HepG2 (cell line): Measurements from ENCODE around the gene PHTF2. TPM values are rescaled to one million over a fixed set of nuclear protein-coding genes. Genes with fewer than 3 reads are reported as not detected.

Experiments
- ARID5B ChIP-seq: IDR thresholded peaks from 2 replicates; pipeline ENCODE4 v1.4.0; 2020; ENCODE audit warnings: mild to moderate bottlenecking, missing genetic modification reagents
- ETV6 ChIP-seq: sonication (generic); formaldehyde crosslinking; conservative IDR thresholded peaks from 2 replicates; pipeline ENCODE4 v1.4.0; 2020; ENCODE audit warnings: missing genetic modification reagents
- HNF4G ChIP-seq, 2 experiments: sonication (generic) in 1 of 2; formaldehyde crosslinking in 1 of 2; IDR thresholded peaks; 2 replicates each; pipeline versions ENCODE4 v1.4.0 to v1.6.1; 2011 to 2020; ENCODE audit warnings: borderline replicate concordance in 2 of 2, low read depth in 2 of 2, mild to moderate bottlenecking in 2 of 2, low read length in 1 of 2, missing genetic modification reagents in 1 of 2, moderate library complexity in 1 of 2
- MTA3 ChIP-seq: sonication (generic); formaldehyde crosslinking; IDR thresholded peaks from 2 replicates; pipeline ENCODE4 v1.4.0; 2020; ENCODE audit warnings: missing genetic modification reagents
- TARDBP ChIP-seq: sonication (generic); formaldehyde crosslinking; IDR thresholded peaks from 2 replicates; pipeline ENCODE4 v1.8.0; 2022; ENCODE audit warnings: mild to moderate bottlenecking, missing genetic modification reagents
- TFAP4 ChIP-seq: sonication (generic); IDR thresholded peaks from 2 replicates; pipeline ENCODE4 v1.6.1; 2016; ENCODE audit warnings: low read depth, borderline replicate concordance
- ZBTB42 ChIP-seq: sonication (generic); formaldehyde crosslinking; IDR thresholded peaks from 2 replicates; pipeline ENCODE4 v1.5.0; 2020; ENCODE audit warnings: mild to moderate bottlenecking, missing genetic modification reagents
- ZNF318 ChIP-seq: sonication (generic); formaldehyde crosslinking; IDR thresholded peaks from 2 replicates; pipeline ENCODE4 v1.4.0; 2020; ENCODE audit warnings: mild to moderate bottlenecking, missing genetic modification reagents
- ZNF343 ChIP-seq: sonication (generic); formaldehyde crosslinking; IDR thresholded peaks from 2 replicates; pipeline ENCODE4 v1.4.0; 2020; ENCODE audit warnings: mild to moderate bottlenecking, missing genetic modification reagents
- ZNF567 ChIP-seq: sonication (generic); formaldehyde crosslinking; IDR thresholded peaks from 2 replicates; pipeline ENCODE4 v1.8.1; 2023; ENCODE audit warnings: mild to moderate bottlenecking, missing genetic modification reagents, borderline replicate concordance
- ZNF776 ChIP-seq: sonication (generic); formaldehyde crosslinking; IDR thresholded peaks from 2 replicates; pipeline ENCODE4 v1.4.0; 2020; ENCODE audit warnings: mild to moderate bottlenecking, missing genetic modification reagents
- polyA plus RNA-seq, 8 experiments: library from polyadenylated mRNA; depleted of rRNA in 3 of 8; stranded (reverse) in 7 of 8; unstranded in 1 of 8; fragments of >200 nt; fragmentation: Illumina TruSeq in 4 of 8; extraction: Trizol in 4 of 8; gene quantifications; 2 replicates each; pipeline versions ENCODE4 v1.2.1 to v1.2.3, GENCODE V29; 2011 to 2016; ENCODE audit warnings: low read depth in 4 of 8, missing spikeins in 1 of 8, mixed read lengths in 1 of 8; ENCODE audit not compliant: insufficient read depth in 1 of 8
- total RNA-seq, 5 experiments: library from RNA; depleted of rRNA; stranded (reverse); fragments of >200 nt; fragmentation: Illumina TruSeq; extraction: Trizol; gene quantifications; 2 replicates each; pipeline ENCODE4 v1.2.3, GENCODE V29; 2016; ENCODE audit warnings: low read depth in 1 of 5

The PHTF2 gene
- total and polyA plus RNA-seq, 2 of the 13 experiments (the other 11 are each of a cell fraction or from before 2014, with no cell fraction given) = 7.4 to 10.2 TPM

GRCh38 chr7:77791956-77792355 lies 6.6 kb upstream of the PHTF2 start (continued):
- TF ChIP-seq TFAP4 = no peak
- no peak for TF ChIP-seq TARDBP
- no peak for TF ChIP-seq ZNF567 (CRISPR knock-in tag)
- TF ChIP-seq ZNF776 (CRISPR knock-in tag) = no peak
- no peak for TF ChIP-seq ETV6 (CRISPR knock-in tag)
- TF ChIP-seq ARID5B (CRISPR knock-in tag) = no peak
- no peak for TF ChIP-seq MTA3
- no peak for TF ChIP-seq HNF4G (IDR thresholded peaks at IDR 0.05; ENCODE audit: borderline replicate concordance, low read depth, low read length)
- no peak for TF ChIP-seq HNF4G (CRISPR knock-in tag; IDR thresholded peaks at IDR 0.05; ENCODE audit: borderline replicate concordance, low read depth)
- no peak for TF ChIP-seq ZNF343 (CRISPR knock-in tag)
- no peak for TF ChIP-seq ZBTB42
- no peak for TF ChIP-seq ZNF318
